NB4 (cell line): ENCODE measurements around the gene STOML1.

Source experiments
- DNase-seq: peaks from one replicate; pipeline ENCODE4 v3.0.0; 2010; ENCODE audit warnings: low read depth
- H3K4me3 ChIP-seq: one replicate; pipeline ENCODE4 v1.5.1; 2011; ENCODE audit warnings: mild to moderate bottlenecking, low read depth, low read length, moderate library complexity
- CTCF ChIP-seq: IDR thresholded peaks from one replicate; pipeline ENCODE4 v1.5.1; 2012; ENCODE audit warnings: low read depth, low read length
- MAX ChIP-seq: IDR thresholded peaks from 2 replicates; pipeline ENCODE4 v1.6.1; 2011; ENCODE audit warnings: low read depth, low read length
- MYC ChIP-seq: IDR thresholded peaks from 2 replicates; pipeline ENCODE4 v1.6.1; 2011; ENCODE audit warnings: low read depth, low read length
- POLR2A ChIP-seq: IDR thresholded peaks from 2 replicates; pipeline ENCODE4 v1.6.1; 2011; ENCODE audit warnings: mild to moderate bottlenecking; ENCODE audit not compliant: insufficient read length; ENCODE audit errors: extremely low read depth

The STOML1 gene

DNA sequence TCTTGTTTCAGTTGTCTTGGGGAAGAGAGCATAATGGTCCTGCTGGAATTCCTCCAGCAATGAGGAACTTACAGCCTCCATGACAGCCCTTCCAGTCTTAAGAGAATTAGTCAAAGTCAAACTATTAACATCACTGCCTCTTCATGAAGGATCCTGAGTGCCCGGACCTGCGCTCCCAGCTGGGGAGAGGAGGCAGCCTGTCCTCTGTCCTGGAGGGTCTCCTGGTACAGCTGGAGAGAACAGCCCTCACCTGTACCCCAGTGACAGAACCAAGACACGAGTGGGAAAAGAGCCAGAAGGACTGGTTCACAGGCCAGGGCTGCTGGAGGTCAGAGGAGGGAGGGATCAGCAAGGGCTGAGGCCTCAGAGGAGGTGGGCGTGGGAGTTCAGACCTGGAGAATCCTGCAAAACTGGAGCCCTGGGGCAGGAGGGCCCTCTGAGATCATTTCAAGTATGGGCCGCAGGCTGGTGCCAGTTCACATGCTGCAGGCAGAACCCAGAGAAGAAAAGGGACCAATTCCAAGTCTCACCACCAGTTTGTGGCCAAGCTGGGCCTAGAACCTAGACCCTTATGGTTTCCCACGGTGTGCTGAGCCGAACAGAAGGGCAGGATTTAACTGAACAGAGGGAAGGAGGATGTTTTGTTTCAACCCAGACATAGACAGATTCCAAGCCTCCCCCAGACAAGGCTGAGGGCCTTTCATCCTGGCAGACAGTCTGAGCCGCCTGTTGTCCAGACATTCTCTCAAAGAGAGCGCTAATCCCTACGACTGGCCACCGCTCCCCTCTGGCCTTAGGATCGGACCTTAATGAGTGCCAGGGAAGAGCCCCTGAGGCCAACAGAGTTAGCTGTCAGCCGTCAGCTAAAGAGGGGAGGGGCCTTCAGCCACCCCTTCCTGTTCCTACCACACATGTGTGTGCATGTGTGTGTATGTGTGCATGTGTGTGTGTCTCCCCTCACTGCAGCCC is 47.6 kb downstream of the STOML1 start:
- no peak overlapping the region for H3K4me3 ChIP-seq
- DNase-seq, result no peak
- TF ChIP-seq POLR2A (no peak), CTCF (no peak), MAX (no peak), MYC (no peak)

DNA sequence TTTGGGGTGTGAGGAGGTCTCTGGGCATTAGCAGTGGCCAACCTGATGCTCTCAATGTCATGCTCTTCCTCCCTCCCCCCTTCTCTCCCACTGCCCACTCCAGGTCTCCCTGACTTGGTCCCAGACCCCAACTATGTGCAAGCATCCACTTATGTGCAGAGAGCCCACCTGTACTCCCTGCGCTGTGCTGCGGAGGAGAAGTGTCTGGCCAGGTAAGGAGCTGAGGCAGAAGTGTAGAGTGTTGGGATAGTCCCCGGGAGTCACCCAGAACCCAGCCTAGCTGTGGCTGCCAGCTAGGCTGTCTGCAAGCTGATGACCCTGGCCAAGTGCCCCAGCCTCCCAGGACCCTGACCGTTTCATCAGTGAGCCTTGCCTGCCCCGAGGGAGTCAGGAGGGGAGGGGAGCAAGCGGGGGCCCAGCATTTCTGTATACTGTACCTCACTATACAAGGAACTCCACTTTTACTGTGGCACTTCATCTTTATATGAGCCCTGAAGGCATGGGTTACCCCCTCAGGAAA is 49.3 kb downstream of the STOML1 start:
- TF ChIP-seq CTCF, result no peak
- no peak for TF ChIP-seq MAX
- TF ChIP-seq MYC, result no peak
- no peak for TF ChIP-seq POLR2A
- no peak overlapping the region for H3K4me3 ChIP-seq
- no peak for DNase-seq

DNA sequence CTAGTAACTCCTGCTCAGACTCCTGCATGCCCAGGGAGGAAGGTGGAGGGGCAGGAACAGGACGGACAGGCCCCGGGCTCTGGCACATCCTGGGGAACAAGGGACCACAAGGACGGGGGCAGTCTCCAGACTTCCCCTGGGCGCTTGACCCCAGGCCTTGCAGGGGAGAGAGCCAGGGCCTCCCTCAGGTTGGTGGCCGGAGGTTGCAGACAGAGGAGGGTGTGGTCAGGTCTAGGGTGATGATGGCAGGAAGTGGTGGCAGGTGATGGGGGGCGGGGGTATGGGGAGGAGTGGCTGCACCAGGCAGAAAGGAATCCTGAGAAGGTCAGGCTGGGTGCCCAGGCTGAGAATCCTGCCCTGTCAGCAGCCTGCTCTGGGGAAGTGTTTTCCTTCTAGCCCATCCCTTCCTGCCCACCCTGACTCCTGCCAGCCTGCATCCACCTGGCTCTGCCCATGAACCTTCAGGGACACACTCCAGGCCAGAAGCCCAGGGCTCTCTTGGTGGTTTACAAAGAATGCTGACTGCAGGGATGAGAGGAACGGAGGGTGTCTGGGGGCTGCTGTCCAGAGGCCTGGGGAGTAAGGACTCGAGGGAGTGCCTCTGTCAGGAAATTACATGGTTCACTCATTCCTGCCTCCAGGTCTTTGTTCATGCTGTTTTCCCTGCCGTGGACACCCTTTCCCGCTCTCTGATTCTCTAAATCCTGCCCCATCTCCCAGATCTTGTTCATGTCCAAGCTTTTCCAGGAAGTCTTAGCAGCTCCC is 50.0 kb downstream of the STOML1 start:
- no peak for DNase-seq
- TF ChIP-seq CTCF (no peak), MYC (no peak), POLR2A (no peak), MAX (no peak)
- H3K4me3 ChIP-seq, result no peak overlapping the region

- DNase-seq, result no peak
- no peak for TF ChIP-seq MAX
- no peak for TF ChIP-seq CTCF
- TF ChIP-seq MYC, result no peak
- TF ChIP-seq POLR2A, result no peak
- H3K4me3 ChIP-seq, result no peak overlapping the region
Observed at GRCh38 chr15:73941449-73941848, 50.6 kb downstream of the STOML1 start.

DNA sequence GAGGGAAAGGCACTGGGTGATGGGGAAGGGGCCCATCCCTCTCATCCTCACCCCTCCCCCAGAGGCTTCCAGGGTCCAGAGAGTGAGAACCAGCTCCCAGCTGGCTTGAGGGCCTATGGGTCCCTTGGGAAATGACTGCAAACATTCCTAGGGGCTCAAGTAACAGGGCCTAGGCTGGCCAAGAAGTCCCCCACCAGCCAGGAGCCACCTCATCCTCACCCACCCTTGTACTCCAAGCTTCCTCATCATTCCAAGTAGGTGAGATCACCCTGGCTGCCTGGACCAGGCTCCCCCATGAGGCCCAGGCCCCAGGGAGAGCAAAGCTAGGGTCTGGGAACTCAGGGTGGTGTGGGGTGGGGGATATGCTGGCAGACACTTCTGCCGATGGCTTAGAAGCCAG is 51.1 kb downstream of the STOML1 start:
- DNase-seq, result no peak
- no peak overlapping the region for H3K4me3 ChIP-seq
- TF ChIP-seq MAX (no peak), POLR2A (no peak), MYC (no peak), CTCF (no peak)
